GM19043 (cell line): ENCODE measurements around the gene RBMS2.
A peak's percentile ranks its signal among the peaks of the same experiment; 100 is the strongest.

ENCODE experiments used
- ATAC-seq: cut with Tn5 transposase; IDR thresholded peaks from one replicate; pipeline ENCODE4 v1.9.1; 2021; ENCODE audit warnings: low read depth; ENCODE audit not compliant: unreplicated experiment

RBMS2 gene

GRCh38 chr12:56629459-56630179, 108.0 kb downstream of the RBMS2 start:
- peak; percentile 2 for ATAC-seq

GRCh38 chr12:56630180-56630632, 108.6 kb downstream of the RBMS2 start, which contains the start of gene BAZ2A:
BAZ2A (minus strand) TSS chr12:56630326; CDS start chr12:56617530, 12,796 bp downstream.
- ATAC-seq: peak; percentile 49

- ATAC-seq: peak; percentile 30
Measured at GRCh38 chr12:56631790-56632700, 110.4 kb downstream of the RBMS2 start.

GRCh38 chr12:56632701-56633467, 111.3 kb downstream of the RBMS2 start:
- no peak for ATAC-seq

- no peak for ATAC-seq
Measured at GRCh38 chr12:56633468-56634241, 112.0 kb downstream of the RBMS2 start.

- no peak for ATAC-seq
Measured at GRCh38 chr12:56634242-56634836, 112.7 kb downstream of the RBMS2 start.

GRCh38 chr12:56634837-56635791, 113.5 kb downstream of the RBMS2 start:
- no peak for ATAC-seq

GRCh38 chr12:56635806-56636674, 114.4 kb downstream of the RBMS2 start:
- ATAC-seq: peak; percentile 38

- peak; percentile 53 for ATAC-seq
Measured at GRCh38 chr12:56636675-56637540, 115.3 kb downstream of the RBMS2 start.

- no peak for ATAC-seq
Measured at GRCh38 chr12:56637621-56638020, 116.0 kb downstream of the RBMS2 start.

- no peak for ATAC-seq
Measured at GRCh38 chr12:56641219-56641618, 119.6 kb downstream of the RBMS2 start.

- no peak for ATAC-seq
Measured at GRCh38 chr12:56644654-56645053, 123.0 kb downstream of the RBMS2 start.

- no peak for ATAC-seq
Measured at GRCh38 chr12:56645201-56645716, 123.6 kb downstream of the RBMS2 start.
